HG02623 (cell line): ENCODE data around the gene UHRF2.

Experiments
- ATAC-seq: cut with Tn5 transposase; IDR thresholded peaks from one replicate; pipeline ENCODE4 v1.9.1; 2021; ENCODE audit warnings: moderate library complexity; ENCODE audit not compliant: unreplicated experiment

The UHRF2 gene

DNA sequence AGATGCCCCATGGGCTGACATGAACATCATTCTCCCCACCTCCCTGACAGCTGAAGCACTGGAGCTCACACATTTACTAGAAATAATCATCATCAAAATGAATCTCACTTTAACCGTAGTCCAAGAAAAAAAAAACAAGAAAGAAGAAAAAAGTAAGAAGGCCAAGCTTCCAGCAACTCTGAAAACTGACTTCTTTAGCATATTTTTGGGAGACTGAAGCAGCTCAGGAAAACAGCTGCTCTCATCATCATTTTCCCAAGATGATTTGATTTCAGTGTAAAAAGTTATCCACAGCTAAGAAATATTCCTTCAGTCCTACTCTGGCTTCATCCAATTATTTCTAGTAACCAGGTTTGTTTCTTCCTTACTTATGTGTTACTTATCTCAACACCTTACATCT is 140.9 kb downstream of the UHRF2 start:
- ATAC-seq: no peak
